Breast epithelium (tissue), 3 donors: ENCODE results near the gene OST4.

Source experiments
- CTCF ChIP-seq, 3 donors: fragments of 450-650 bp; IDR thresholded peaks; one replicate each; pipeline ENCODE4 v1.5.1; 2016 to 2017; ENCODE audit warnings: antibody characterized with exemption in 3 of 3, mild to moderate bottlenecking in 3 of 3, moderate library complexity in 3 of 3
- POLR2A ChIP-seq: fragments of 450-650 bp; IDR thresholded peaks from one replicate; pipeline ENCODE4 v1.6.1; 2016; ENCODE audit warnings: antibody characterized with exemption, mild to moderate bottlenecking, moderate library complexity
- POLR2AphosphoS5 ChIP-seq, 3 donors: sonication (generic); formaldehyde crosslinking; IDR thresholded peaks; one replicate each; pipeline ENCODE4 v1.6.1; 2017; ENCODE audit warnings: antibody characterized with exemption in 3 of 3

GRCh38 chr2:27086724-27087593 is 15.5 kb upstream of the OST4 start, which contains the start of gene KHK:
- TF ChIP-seq POLR2A (no peak), CTCF (IDR thresholded peaks at IDR 0.05) (no peak), POLR2AphosphoS5 (IDR thresholded peaks at IDR 0.05) (no peak)
